ENCODE measurements around the gene PARP6.
A peak's percentile ranks its signal among the peaks of the same experiment; 100 is the strongest.

Gene PARP6, protein sequence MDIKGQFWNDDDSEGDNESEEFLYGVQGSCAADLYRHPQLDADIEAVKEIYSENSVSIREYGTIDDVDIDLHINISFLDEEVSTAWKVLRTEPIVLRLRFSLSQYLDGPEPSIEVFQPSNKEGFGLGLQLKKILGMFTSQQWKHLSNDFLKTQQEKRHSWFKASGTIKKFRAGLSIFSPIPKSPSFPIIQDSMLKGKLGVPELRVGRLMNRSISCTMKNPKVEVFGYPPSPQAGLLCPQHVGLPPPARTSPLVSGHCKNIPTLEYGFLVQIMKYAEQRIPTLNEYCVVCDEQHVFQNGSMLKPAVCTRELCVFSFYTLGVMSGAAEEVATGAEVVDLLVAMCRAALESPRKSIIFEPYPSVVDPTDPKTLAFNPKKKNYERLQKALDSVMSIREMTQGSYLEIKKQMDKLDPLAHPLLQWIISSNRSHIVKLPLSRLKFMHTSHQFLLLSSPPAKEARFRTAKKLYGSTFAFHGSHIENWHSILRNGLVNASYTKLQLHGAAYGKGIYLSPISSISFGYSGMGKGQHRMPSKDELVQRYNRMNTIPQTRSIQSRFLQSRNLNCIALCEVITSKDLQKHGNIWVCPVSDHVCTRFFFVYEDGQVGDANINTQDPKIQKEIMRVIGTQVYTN

DNA sequence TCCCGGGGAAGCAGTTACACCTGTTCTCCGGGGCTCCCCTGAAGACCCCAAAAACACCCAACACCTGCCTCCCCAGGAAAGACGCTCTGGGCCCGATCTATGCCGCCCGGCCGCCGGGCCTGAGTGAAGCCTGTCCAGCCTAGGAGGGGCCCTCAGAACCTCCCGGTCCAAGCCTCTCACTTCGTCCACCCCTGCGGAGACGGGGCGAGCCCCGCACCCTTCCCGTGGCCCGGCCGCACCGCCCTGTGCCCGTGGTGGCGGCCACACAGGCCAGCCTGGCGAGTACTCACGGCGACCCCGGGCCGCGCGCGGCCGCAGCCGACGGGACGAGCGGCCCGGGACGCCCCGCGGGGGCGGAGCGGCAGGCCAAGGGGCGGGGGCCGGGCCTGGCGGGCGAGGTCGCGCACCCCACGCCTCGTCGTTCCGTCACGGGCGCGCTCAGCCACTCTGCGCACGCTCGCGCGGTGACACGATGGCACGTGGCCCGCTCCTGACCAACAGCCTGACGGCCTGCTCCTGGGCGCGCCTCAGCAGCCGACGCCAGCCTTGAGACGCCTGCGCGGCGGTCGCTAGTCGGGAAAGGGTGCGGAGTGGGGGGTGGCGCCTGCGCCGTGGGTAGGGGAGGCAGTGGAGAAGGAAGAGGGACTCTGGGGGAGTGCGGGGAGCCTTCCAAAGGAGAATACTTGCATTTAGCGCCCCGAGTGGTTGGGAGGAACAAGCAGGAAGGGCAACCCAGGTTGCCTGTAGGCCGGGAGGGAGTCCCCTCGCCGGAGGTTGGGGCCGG is at the start of gene PARP6:
PARP6 (minus strand) TSS at position 342 of the 784 bp plus-strand sequence. CDS start 5,077 bp downstream, outside the sequence.
- peak; percentile 98 for DNase-seq (ENCODE audit: low read depth)

DNA sequence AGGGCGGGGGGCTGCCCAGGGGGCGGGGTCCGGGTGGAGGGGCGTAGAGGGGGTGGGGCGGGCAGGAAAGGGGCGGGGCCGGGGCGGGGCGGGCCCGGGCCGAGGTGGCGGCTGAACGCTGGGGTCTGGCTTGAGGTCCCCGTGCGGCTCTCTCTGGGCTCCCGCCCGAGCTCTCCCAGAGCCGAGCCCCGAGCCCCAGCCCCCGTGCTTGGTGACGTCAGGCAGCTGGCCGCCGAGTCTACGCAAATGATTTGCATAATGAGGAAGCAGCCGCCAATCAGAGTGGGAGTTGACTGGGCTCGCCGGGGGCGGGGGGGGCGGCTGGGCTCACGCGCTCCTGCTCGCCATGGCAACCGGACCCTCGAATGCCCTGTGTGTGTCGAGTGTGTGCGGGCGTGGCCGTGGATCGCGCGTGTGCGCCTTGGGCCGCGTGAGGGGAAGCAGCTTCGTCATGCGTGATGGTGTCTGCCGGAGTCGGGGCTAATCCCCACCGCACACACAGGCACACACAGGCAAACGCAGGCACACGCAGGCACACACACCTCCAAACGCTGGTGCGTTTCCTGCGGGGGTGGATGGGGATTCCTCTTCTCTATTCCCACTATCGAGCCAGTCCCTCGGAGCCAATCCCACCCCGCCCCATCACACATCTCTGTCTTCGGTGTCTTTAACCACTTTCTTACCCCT is 47.8 kb upstream of the PARP6 start, which contains the start of gene CELF6:
CELF6 (minus strand) TSS at position 173 of the 687 bp plus-strand sequence. CDS start 283 bp downstream, outside the sequence.
- DNase-seq (ENCODE audit: low read depth), result peak; percentile 53

DNA sequence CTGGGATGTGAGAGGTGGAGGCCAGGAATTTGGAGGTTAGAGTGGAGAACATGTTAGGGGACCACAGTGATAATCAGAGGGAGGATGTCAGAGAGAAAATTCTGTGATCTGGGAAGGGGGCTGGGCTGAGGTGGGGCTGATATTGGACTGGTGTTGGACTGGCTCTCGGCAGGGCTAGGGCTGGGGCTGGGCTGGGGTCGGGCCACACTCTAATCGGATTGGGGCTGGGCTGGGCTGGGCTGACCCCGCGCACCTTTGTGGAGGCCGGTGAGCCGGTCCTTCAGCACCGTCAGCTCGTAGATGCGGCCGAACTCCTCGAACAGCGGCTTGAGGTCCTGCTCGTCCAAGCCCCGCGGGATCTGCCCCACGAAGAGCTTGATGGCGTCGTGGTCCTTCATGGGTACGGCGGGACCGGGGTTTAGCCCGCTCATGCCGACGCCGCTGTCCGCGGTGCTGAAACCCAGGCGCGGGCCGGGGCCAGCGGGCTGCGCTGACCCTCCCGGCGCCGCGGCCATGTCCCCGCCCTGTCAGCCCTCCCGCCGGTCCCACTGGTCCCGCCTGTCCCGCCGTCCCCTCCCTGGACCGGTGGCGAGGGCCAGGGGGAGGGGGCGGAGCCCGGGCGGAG is 47.1 kb upstream of the PARP6 start:
- DNase-seq (ENCODE audit: low read depth), result peak; percentile 40

DNA sequence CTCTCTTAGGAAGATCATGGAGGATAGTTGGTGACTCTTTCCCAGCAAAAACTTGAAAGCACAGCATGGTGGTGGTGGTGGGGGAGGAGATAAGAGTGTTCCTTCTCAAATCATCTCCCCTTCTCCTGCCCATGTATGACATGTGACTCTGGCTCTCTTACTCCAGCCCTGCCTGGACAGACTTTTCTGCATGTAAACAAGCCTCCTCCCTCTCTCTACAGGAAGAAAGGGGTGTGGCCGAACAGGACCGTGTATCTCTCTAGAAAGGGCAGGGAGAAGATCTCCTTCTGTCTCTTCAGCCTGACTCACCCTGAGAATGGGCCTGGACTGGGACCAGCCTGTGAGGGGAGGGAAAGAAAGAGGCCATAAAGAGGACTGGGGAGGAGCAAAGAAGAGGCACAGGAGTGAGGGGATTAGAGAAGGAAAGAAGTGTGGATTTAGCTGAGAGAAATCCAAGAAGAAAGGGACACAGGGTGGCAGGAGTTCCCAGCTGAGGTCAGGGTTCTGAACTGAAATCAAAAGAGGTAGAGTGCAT is 46.1 kb upstream of the PARP6 start:
- DNase-seq (ENCODE audit: low read depth), result no peak

DNA sequence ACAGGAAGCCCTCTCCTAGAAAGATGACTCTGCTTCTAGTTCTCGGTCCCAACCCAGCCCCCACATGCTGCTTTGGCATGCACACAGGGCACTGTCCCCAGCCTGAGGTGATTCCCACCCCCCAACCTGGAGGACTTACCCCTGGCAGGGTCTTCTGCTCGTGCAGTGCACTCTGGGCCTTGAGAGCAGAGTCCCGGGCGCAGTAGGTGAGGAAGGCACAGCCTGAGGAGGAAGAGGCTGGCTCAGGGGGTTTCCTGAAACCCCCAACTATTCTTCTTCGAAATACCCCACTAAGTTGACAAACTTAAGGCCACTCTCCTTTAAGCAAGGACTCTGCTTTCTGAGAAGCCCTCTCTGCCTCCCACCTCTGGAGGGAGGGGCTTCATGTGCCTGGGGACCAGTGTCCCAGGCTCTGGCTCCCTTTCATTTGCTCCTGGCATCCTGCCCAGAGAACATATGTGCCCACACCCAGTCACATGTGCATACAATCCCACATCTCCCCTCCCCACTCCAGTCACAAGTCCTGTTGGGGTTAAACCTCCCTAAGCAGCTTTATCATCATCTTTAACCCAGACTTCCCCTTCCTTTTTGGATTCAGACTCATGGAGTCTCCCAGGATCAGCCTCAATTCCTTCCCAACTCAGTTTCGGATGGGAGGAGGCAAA is 43.5 kb upstream of the PARP6 start:
- DNase-seq (ENCODE audit: low read depth), result no peak

DNA sequence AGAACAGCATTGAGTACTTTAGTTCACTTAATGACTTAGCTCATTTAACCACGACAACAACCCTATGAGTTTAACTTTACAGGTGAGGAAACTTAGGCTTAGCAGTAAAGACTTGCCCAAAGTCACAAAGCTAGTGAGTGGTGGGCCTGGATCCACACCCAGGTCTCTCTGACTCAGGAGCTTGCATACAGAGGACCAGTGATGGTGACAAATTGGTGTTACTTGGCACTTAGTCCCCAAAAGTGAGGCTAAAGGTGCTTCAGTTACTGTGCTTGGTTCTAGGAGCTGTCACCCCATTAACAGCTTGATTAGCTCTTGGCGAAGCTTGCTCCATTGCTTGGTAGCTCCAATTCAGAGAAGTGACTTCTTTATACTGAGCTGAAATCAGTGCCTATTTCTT is 41.5 kb upstream of the PARP6 start:
- no peak for DNase-seq (ENCODE audit: low read depth)

DNA sequence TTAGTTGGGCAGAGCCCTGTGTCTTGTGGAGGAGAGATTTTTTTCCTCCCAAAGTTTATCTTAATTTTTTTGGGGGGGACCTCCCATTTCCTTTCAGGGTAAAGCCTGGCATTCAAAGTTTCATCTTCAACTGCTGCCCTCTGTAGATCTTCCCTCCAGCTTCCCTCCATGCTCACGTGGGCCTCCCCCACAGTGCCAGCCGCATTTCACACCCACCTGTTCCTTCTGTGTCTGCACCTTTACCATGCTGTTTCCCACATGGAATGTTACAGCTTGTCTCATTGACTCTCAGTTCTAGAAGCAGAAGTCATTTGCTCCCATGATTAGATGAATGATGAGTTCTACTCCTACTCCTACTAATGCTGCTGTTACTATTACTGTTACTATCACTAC is 41.1 kb upstream of the PARP6 start:
- DNase-seq (ENCODE audit: low read depth), result no peak

DNA sequence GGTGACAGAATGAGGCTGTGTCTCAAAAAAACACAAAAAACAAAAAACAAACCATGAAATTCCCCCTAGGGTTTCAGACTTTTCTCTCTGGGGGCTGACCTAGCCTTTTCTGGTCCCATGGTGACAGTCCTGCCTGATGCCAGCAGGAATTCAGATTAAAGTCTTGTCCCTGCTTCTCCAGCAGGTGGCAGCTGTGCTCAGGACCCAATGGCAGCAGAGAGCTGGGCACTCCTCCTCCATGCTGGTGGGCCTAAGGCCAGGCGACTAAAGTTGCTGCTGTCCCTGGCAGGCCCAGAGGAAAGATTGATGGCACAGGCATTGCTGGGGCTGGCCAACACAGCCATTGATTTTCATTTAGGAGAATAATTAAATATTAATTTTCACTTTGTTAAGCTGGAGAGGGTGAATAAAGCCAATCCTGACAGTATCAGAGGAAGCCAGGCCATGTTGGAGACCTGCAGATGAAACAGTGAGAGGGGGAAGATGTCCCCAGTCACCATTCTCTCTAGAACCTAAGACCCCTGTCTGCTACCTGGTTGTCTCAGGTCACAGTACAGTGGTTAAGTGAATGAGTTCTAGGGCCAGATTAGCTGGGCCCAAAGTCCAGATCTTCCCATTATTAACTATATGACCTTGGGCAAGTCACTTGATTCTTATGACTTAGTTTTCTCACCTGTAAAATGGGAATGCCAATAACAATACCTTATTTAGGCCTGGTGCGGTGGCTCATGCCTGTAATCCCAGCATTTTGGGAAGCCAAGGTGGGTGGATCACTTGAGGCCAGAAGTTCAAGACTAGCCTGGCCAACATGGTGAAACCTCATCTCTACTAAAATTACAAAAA is 40.5 kb upstream of the PARP6 start:
- DNase-seq (ENCODE audit: low read depth), result peak; percentile 51

DNA sequence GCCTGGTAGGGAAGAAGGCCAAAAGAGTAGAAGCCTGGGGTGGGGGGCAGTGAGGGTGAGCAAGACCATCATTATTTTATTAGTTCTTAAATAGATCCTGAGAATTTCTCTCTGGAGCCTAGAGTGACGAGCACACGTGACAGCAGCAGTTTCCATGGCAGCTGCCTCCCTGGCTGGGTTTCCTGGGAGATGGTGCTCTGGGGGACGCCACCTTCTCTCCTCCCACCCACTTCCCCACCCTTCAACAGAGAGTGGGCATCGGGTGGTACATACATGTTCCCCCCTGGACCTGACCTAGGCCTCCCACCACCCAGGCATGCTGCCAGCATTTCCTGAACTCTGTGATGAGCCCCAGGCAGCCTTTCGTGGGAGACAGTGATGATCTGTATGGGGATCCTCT is 34.7 kb upstream of the PARP6 start:
- DNase-seq (ENCODE audit: low read depth), result no peak

DNA sequence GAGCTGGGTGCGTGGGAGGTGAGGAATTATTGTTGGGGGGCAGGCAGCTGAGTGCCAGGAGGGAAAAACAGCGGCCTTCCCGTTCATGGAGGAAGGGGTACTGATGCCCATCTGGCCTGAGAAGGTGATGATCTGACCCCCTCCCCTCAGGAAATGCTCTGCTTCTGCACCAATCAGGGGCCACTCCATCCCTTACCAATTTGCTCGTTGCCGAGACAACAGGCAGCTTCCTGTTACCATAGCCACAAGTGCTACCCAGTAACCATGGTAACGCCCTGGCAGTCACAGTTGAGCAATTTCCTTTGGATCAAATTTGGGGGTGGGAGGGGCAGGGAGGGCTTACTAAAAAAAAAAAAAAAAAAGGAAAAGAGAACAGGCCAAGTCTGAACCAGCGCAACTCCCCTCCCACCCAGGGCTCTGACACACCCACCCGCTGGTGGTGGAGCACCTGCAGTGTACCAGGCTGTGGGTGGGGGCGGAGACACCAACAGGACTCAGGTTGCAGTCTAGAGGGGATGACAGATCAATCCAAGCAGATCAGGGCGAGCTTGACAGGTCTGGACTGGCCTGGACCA is 33.9 kb upstream of the PARP6 start:
- DNase-seq (ENCODE audit: low read depth), result peak; percentile 12

DNA sequence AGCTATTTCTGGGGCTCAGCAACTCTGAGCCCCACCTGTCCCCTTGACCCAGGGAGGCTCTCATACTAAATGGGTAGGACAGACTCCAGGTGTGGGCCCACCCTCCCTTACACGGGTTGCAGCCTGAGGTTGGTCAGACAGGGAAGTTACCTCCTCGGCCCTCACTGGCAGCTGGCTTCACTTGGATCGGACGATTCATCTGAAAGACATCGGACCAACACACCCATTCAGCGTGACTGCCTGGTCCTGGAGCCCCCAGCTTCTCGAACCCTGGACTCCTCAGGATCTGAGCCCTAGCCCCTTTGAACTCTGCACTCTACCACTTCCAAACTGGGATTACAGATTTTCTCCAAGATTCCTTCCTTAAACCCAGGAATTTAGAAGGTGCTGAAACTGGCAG is 32.2 kb upstream of the PARP6 start:
- DNase-seq (ENCODE audit: low read depth), result no peak

DNA sequence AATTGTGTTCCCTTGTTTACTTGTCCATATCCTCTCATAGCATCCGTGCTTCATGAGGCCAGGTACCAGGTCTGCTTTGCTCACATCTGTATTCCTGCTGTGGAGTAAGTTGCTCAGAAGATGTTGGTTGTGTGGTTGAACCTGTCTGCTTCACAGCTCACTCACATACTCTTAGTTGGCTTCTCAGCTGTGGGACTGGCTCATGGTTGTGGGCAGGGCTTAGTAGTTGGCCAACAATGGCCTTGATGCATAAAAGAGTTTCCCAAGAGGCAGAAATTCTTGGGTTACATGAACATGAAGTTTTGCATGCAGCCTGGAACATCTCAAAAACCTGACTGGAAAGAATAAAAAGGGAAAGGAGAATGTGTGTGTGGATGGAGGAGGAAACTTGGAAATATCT is 30.6 kb upstream of the PARP6 start:
- no peak for DNase-seq (ENCODE audit: low read depth)

DNA sequence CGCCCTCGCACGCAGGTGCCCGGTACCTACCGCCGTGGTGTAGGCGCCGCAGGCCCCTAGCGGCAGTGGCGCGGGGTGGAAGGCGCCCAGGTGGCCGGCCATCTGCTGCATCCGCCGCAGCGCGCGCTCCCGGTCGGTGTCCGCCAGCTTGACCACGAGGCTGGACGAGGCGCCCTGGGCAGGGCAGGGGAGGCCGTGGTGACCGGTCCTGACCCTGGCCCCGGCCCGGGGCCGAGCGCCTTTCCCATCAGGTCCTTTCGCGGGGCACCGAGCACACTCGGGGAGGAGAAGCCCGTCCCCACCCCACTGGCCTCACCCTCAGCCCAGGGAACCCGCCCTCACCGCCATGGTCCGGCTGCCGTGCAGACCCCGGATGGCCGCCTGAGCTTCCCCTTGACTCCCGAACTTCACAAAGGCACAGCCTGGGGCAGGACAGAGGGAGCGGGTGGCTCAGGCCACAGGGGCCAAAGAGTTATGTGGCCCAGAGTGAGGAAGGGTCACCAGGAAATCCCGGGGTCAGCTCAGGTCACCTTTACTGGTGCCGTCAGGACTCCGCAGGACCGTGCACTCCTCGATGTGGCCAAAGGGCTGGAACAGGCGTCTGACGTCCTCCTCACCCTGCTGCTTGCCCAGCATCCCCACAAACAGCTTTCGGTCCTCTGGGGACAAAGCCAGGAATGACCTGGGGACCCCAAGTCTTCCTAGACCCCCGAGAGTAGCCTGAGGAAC is 17.4 kb upstream of the PARP6 start:
- DNase-seq (ENCODE audit: low read depth), result no peak

DNA sequence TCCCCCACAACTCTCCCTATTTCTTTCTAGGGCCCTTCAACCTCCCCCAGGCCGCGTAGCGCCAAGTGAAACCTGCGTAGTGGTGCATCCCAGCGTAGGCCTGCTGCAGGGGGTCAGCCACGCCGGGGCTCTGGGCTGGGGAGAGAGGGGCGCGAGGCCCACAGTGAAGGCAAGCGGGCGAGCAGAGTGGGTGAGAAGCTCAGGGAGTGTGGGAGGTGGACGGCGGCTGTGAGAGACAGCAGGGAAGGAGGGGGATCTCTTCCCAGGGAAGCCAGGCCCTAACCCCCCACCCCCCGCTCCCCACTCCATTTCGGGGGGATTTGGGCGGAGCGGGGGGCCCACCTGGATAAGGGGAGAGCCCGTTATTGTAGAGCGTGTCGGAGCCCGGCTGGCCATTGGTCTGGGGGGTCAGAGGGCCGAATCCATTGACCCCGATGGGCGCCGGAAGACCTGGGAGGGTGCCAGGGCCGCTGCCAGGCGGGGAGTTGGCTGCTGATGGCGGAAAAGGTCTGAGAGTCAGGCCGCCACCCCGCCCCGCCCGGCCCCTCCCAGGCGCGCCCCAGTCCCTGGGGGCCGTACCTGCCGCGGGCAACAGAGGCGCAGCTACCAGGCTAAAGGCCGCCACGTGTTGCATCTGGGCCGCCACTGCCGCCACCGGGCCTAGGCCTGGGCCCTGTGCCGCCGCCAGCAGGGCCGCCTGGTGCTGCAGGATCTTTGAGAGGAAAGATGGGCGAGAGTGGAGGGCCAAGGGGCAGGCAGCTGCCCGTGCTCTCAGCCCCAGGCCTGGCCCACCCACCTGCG is 16.6 kb upstream of the PARP6 start:
- no peak for DNase-seq (ENCODE audit: low read depth)

DNA sequence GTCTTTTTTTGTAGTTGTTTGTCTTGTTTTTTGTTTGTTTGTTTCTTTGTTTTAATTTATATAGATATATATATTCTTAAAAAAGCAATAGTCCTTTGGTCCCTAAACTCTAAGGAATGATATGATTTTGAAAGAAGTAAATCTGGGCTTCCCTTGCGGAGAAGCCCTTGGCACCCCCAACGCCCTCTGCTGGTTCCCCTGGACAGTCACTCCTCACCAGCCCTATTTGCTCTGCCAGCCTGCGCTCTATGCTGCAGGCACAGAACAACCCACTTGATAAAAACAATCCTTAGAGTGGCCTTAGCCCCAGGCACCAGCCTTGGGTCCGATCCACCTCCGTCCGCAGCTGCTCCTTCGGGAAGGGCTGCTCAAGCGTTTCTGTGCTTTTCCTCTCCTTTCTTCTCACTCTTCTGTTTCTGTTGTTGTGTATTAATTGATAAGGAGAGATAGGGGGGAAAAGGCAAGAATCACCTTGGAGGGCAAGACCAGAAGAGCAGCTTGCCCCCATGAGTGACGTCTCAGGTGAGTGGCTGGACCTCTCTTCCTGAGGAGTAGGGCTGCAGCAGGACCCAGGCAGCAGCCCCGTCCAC is 13.7 kb upstream of the PARP6 start:
- DNase-seq (ENCODE audit: low read depth), result peak; percentile 31

DNA sequence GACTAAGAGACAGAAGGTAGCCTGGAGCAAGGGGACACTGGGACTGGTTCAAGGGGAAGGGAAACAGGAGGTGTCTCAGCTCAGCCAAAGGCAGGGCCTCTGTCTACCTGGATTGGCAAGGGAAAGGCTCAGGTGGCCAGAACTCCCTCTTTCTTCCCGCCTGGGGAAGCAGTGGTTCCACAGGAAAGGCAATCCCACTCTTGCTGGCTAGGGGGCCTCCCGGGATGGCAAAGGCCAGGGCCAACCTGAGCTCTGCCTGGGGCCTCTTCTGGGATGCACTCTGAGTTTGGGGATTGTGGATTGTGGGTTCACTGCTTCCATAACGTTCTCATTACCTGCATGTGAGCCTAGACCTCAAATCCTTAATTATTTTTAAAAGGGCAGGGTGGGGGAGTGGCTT is 13.0 kb upstream of the PARP6 start:
- DNase-seq (ENCODE audit: low read depth), result no peak

DNA sequence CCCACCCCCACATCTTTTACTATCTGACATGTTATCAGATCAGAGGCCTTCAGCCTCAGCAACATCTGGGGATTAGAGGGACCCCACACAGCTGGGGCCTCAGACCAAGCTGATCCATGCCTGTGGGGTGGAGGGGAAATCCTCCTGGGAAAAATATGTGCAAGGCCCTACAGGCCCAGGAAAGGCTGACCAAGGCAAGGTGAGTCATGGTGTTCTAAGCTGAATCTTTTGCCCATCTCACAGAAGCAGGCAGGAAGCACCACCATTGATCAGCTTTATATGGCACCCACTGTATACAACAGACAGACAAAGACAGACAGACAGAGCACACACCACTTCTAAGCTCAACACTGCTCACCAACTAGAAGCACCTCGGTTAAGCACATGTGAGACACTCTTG is 12.4 kb upstream of the PARP6 start:
- no peak for DNase-seq (ENCODE audit: low read depth)

DNA sequence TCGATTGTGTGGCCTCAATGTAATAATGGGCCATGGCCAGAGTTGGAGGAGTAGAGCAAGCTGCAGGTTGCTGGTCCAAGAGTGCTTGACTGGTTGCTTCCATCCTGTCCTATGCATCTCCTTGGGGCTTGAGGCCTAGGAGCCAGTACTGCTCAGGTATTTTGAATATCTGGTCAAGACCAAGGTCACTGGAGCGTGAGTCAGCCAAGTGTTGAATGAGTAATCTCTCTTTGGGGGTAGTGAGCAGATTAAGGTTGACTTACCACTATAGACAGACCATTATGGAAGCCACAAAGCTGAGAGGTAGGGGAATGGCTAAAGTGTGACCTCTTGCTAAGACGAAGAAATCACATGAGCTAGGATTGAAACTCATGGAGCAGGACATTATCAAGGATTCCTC is 9.4 kb upstream of the PARP6 start:
- no peak for DNase-seq (ENCODE audit: low read depth)

All from activated T-cell treated with anti-CD3 and anti-CD28 coated beads for 48 hours (primary cell).